Glomerular endothelial cell (primary cell): ENCODE data around the gene C16orf54. TPM values are rescaled to one million over a fixed set of nuclear protein-coding genes. Genes with fewer than 3 reads are reported as not detected.
"Not testable (repeated sequence)": the region's sequence is repeated elsewhere in the genome, so short reads cannot be mapped to it uniquely, and the experiment has no call there.

Experiments
- DNase-seq: peaks from one replicate; pipeline ENCODE4 v3.0.0-alpha.2; 2011; ENCODE audit warnings: low read depth, low spot score; ENCODE audit errors: extremely low read depth
- total RNA-seq: library from RNA; depleted of rRNA; stranded (reverse); fragments of >200 nt; gene quantifications from 2 replicates; pipeline ENCODE4 v1.2.3, GENCODE V29; 2015

Gene C16orf54
- total RNA-seq, 1 donor from 2014 or later, result not detected

GRCh38 chr16:29743475-29743826 lies 2.3 kb downstream of the C16orf54 start:
- DNase-seq, result no peak

- no peak for DNase-seq
Measured at GRCh38 chr16:29742683-29743275, 3.0 kb downstream of the C16orf54 start.

- not testable (repeated sequence) for DNase-seq
Measured at GRCh38 chr16:29740630-29741015, 5.2 kb downstream of the C16orf54 start.

GRCh38 chr16:29739927-29740629 lies 5.7 kb downstream of the C16orf54 start:
- DNase-seq, result not testable (repeated sequence)

- no peak for DNase-seq
Measured at GRCh38 chr16:29738514-29738913, 7.3 kb downstream of the C16orf54 start.

- DNase-seq, result no peak
Measured at GRCh38 chr16:29737713-29738112, 8.1 kb downstream of the C16orf54 start.

GRCh38 chr16:29736764-29737163 lies 9.0 kb downstream of the C16orf54 start:
- no peak for DNase-seq

- no peak for DNase-seq
Measured at GRCh38 chr16:29736112-29736511, 9.7 kb downstream of the C16orf54 start.

GRCh38 chr16:29734786-29735185 lies 11.0 kb downstream of the C16orf54 start:
- no peak for DNase-seq

GRCh38 chr16:29731768-29732601 lies 13.8 kb downstream of the C16orf54 start:
- DNase-seq, result not testable (repeated sequence)

- DNase-seq, result no peak
Measured at GRCh38 chr16:29730649-29731048, 15.1 kb downstream of the C16orf54 start.

GRCh38 chr16:29729116-29729521 lies 16.7 kb downstream of the C16orf54 start:
- no peak for DNase-seq

GRCh38 chr16:29727452-29727851 lies 18.3 kb downstream of the C16orf54 start:
- no peak for DNase-seq

- DNase-seq, result no peak
Measured at GRCh38 chr16:29726845-29727377, 18.9 kb downstream of the C16orf54 start.

GRCh38 chr16:29721167-29721879 lies 24.5 kb downstream of the C16orf54 start:
- DNase-seq, result not testable (repeated sequence)

GRCh38 chr16:29720703-29721102 lies 25.1 kb downstream of the C16orf54 start:
- no peak for DNase-seq

- no peak for DNase-seq
Measured at GRCh38 chr16:29719063-29719462, 26.7 kb downstream of the C16orf54 start.

- DNase-seq, result no peak
Measured at GRCh38 chr16:29717113-29717512, 28.7 kb downstream of the C16orf54 start.

- DNase-seq, result no peak
Measured at GRCh38 chr16:29714972-29715371, 30.8 kb downstream of the C16orf54 start.

GRCh38 chr16:29714396-29714795 lies 31.4 kb downstream of the C16orf54 start:
- no peak for DNase-seq

- DNase-seq, result no peak
Measured at GRCh38 chr16:29712809-29713208, 33.0 kb downstream of the C16orf54 start.
